Glomerular endothelial cell (primary cell): ENCODE measurements around the gene TENT4B. TPM values are rescaled to one million over a fixed set of nuclear protein-coding genes. Genes with fewer than 3 reads are reported as not detected.

Source experiments
- DNase-seq: peaks from one replicate; pipeline ENCODE4 v3.0.0-alpha.2; 2011; ENCODE audit warnings: low read depth, low spot score; ENCODE audit errors: extremely low read depth
- total RNA-seq: library from RNA; depleted of rRNA; stranded (reverse); fragments of >200 nt; gene quantifications from 2 replicates; pipeline ENCODE4 v1.2.3, GENCODE V29; 2015

TENT4B gene
- total RNA-seq, 1 donor from 2014 or later = 10.0 TPM

DNA sequence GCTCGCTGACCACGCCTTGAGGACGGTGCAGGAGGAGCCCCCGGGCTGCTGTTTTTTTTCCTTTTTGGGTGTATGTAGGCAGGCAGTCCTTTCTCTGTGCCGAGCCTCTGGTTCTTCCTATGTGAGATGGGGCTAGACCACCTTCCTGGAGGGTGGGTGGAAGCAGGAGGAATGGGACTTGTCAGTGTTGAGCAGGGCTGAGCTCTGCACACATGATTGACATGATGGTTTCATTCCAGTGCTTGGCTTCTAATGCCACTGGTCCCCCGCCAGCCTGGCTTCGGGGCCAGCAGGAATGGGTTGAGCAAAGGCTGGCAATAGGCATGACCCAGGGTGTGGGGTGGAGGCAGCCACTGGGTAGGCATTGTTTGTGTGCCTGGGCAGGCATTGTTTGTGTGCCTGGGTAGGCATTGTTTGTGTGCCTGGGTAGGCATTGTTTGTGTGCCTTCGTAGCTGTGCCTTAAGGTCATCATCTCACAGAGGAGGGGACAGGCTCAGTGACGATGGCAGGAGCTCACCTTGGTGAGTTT is 99.0 kb downstream of the TENT4B start:
- no peak for DNase-seq

DNA sequence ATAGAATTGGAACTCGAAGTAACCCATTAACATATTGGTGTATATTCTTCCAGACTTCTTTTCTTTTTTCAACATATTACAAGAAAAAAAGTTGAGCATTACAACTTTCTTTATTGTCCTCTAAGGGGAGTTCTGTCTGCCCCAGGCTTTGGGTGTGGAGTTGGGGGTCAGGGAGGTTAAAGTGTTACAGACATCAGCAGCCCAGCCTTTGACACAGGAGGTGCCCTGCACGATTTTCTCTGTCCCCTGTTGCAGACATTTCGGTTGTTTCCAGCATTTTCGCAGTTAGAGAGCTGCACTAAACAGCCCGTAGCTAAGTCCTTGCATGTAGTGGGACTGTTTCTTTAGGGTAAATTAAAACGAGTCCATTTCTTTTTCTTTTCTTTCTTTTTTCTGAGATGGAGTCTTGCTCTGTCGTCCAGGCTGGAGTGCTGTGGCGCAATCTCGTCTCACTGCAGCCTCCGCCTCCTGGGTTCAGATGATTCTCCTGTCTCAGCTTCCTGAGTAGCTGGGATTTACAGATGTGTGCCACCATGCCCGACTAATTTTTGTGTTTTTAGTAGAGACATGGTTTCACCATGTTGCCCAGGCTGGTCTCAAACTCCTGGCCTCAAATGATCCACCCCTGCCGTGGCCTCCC is 99.9 kb downstream of the TENT4B start:
- no peak for DNase-seq

DNA sequence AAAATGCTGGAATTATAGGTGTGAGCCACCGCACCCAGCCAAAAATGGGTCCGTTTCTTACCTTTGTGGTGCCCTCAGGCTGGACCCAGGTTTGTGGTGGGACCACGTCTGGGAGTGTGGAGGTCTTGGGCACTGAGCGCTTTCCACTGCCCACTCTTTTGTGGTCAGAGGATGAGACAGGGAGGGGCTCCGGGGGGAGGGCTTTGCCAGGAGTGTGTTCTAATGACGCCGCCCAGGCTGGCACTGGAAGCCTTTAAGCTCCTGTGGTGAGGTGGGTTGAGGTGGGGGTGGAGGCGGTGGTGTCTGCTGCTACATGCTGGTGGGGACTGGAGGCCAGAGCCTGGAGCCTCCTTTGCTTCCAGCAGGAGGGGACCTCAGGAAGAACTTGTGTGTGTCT is 100.4 kb downstream of the TENT4B start:
- no peak for DNase-seq

DNA sequence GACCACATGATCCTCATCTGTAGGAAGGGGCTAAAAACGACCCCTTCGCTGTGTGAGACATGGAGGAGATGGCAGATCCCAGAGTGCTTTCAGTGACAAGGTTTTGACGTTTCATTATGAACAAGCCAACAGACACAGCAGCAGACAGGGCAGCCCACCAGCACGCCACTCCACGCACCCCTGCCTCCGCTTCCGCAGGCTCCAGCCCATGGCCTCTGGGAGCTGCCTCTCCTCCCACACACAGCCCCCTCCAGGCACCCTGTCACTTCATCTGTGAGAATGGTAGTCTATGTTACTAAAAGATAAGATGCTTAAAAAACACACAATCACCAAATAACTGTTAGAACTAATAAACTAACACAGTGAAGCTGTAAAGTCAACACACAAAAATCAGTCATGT is 101.0 kb downstream of the TENT4B start:
- no peak for DNase-seq

DNA sequence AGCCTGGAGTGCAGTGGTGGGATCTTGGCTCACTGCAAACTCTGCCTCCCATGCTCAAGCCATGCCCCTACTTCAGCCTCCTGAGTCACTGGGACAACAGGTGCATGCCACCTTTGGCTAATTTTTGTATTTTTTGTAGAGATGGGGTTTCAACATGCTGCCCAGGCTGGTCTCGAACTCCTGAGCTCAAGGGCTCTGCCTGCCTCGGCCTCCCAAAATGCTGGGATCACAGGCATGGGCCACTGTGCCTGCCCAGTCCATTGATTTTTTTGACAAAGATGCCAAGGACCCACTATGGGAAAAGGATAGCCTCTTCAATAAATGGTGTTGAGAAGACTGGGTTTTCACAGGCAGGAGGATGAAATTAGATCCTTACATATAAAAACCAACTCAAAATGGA is 102.4 kb downstream of the TENT4B start:
- DNase-seq = no peak

DNA sequence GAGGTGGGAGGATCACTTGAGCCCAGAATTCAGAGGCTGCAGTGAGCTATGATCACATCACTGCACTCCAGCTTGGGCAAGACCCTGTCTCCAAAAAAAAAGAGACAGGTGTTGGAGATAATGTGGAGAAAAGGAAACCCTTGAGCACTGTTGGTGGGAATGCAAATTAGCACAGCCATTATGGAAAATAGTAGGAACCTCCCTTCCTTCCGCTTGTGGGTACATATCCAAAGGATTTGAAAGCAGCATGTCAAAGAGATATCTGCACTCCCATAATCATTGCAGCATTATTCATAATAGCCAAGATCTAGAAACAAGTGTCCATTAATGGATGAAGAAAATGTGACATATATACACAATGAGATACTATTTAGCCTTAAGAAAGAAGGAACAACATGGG is 103.5 kb downstream of the TENT4B start:
- no peak for DNase-seq

DNA sequence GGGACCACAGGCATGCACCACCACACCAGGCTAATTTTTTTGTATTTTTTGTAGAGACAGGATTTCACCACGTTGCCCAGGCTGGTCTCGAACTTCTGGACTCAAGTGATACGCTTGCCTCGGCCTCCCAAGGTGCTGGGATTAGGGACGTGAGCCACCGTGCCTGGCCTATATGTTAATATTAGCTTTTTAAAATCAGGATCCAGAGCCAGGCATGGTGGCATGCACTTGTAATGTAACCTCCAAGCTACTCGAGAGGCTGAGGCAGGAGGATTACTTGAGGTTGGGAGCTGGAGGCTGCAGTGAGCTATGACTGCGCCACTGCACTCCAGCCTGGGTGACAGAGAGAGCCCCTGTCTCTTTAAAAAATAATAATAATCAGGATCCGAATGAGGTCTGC is 104.8 kb downstream of the TENT4B start:
- DNase-seq = no peak

DNA sequence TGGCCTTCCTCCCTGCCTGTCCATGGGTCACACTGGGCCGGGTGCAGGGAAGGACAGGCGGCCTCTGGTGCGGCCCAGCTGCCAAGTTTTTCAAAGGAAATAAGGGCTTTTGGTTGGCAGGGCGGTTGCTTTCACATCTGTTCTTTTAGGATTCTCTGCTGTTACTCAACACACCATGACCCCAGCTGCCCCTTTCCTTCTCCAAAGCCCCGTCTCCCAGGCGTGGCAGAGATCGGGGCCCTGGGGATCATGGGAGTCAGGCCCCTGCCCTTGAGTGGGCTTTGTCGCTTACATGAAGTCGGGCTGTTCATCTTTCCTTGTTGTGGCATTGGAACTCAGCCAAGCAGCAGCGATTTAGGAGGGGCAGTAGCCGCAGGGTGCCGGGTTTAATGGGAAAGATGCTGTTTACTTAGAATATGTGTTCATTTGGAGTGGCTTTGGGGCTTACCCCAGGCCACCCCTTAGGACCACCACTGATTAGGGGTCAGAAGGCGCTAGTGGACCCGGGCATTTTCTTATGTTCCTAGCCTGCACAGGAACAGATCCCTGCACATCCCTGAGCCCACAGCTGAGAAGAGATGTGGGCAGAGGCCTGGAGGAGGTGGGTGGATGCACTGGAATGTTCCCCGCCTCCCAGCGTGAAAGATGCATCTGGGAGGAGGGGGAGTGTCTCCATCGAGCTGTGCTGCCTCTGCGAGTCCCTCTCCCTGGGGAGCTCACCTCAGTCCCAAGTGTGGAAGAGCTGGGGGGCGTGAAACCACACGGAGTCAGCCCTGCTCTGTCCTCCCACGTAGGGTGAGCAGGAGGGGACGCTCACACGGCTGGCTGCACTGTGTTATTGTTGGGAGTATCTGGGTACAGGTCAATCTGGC is 106.5 kb downstream of the TENT4B start:
- DNase-seq = no peak

DNA sequence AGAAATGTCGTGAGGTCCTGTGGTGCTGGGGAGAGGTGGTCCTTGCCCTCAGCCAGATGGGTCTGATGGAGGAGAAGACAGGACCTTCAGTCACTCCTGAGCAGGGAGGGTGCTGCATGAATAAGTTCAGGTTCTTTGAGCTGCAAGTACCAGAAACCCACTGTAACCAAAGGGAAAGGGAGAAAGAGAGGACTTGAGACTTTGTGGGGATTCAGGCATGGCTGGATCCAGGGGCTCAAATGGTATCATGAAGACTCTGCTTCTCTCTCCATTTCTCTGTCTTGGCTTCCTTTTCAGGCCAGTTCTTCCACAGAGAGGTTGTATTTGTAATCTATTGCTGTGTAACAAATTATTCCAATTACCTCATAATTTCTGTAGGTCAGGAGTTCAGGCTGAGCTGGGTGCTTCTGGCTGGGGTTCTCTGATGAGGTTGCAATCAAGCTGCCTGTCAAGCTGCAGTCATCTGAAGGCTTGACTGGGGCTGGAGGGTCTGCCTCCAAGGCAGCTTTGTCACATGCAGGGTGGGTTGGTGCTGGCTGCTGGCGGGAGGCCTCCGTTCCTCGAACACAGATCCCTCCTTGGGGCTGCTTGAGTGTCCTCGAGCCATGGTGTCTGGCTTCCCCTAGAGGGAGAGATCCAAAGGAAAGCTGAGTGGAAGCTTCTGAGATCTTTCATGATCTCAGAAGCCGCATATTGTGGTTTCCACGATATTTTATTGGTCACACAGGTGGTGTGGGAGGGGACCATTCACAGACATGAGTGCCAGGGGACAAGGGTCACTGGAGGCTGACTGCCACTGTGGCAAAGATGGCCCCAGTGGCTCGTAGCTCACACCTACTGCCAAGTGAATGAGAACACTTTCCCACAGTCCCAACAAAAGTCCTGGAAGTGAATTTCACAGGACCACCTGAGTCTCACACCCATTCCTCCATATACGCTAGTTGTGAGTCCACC is 107.4 kb downstream of the TENT4B start:
- no peak for DNase-seq

DNA sequence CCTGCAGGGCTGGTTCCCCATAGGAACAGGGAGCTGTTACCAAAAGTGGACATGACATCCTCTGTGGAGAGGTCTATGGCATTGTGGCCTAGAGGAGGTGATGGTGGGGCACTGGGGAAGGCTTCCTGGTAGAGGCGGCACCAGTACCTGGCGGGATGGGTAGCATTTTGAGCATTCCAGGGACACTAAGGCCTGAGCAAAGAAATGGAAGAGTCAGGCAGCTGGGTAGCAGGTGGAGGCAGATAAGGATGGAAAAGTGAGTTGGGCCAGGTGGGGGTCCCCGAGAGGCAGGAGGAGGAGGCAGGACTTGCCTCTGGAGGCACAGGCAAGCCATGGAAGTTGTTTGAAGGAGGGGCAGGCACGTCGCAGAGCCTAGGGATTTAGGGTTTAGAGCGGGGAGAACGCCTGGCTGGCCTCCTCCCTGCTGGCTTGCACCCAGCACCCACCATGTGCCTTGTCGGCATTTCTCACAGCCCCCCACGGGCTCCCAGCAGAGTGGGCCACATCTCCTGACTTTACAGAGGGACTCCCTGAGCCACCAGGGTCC is 108.1 kb downstream of the TENT4B start:
- no peak for DNase-seq

DNA sequence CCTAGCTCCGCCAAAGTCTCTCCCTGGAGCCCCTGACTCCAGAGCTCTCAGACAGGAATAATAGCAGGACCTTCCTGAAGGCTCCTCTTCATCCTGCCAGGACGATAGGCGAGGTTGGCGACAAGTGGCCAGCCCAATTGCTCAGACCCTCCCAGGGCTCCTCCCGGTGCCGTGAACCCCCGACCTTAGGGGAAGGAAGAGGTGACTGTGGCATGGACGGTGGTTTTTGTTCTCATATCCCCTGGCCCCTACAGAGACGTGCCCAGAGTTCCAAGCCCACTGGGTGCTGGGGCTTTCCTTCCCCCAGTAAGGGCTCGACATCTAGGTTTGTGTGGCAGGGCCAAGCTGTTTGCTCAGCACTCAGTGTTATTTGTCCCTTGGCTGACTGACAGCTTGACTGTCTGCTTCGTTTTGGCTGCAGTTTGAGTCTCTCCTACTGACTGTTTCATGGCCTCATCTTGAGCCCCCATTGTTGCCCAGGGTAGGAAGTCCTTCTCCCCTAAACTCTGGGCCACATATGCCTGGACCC is 108.7 kb downstream of the TENT4B start:
- DNase-seq = no peak

DNA sequence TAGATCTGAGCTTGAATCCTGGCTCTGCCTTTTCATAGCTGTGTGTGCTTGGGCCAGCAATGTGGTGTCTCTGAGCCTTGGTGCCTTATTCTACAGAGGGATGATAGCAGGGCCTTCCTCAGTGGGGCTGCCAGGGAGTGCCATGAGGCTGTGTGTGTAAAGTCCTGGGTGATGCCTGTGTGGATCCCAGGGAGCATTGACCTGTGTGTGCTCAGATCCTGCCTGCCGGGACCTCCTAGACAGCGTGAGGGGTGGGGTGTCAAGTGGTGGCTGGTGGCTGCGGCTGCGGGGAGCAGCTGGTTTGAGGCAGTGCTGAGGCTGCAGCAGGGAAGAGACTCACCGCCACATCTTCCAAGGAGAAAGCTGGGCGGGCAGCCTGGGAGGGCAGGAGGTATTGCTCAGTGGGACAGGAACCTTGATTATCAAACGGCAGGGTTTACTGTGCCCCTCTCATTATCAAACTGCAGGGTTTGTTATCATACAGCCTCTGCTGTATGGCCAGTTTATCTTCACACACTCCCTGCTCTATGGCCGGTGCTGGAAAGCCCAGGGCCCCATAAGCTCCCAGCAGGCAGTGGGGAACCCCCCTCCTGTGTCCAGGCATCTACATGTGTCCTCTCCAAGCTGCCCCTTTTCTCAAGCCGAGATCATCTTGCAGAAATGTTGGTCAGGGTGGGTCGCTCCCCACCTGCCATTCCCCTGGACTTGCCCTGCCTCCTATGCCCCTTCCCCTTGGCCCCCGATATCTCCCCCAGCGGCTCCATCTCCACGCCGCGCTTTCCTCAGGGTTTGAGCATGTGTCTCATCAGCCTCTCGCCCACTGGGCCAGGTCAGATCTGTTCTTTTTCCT is 110.2 kb downstream of the TENT4B start:
- no peak for DNase-seq

DNA sequence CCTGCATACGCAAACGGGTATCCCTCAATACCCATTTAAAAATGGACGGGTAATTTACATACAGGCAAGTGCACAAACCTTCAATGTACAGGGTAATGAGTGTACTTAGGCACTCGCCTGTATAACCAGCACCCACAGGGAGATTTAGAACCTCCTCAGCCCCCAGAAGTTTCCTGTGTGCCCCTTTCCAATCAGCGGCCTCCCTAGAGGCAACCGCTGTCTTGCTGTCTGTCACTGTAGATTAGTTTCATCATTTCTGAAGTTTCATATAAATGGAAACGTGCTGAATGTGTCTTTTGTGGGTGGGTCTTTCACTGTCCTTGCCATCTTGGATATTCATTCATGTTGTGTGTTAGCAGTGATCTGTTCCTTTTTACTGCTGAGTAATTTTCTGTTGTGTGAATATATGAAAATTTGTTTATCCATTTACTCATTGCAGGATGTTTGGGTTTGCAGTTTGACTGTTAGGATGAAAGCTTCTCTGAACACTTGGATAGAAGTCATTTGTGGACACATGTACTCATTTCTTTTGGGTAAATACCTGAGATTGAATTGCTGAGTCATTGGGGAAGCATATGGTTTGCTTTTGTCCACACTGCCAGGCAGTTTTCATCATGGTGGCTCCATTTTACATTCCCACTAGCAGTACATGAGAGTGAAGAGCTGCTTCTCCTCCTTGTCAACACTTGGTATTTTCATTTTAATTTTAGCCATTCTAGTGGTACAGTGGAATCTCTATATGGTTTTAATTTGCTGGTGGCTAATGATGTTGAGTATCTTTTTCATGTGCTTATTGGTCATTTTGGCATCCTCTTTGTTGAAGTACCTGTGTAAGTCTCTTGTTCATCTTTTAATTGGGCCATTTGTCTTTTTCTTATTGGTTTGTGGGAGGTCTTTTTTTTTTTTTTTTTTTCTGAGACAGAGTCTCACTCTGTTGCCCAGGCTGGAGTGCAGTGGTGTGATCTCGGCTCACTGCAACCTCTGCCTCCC is 111.1 kb downstream of the TENT4B start:
- no peak for DNase-seq

DNA sequence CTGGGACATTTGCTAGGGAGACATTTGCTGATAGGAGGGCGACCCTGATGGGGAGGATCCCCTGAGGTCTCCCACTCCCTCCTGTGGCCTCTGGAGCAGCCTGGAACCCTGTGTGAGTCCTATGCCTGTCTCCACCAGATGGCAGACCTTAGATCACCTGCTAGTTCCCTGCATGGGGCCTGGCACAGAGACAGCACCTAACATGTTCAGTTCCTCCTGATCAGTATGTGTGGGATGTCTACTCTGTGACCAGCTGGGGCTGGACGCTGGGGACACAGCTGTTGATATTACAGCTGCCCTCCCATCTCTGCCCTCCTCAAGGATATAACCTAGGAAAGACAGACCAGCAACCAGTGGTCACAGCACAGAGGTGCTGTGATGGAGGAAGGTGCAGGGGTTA is 112.2 kb downstream of the TENT4B start:
- DNase-seq = no peak

DNA sequence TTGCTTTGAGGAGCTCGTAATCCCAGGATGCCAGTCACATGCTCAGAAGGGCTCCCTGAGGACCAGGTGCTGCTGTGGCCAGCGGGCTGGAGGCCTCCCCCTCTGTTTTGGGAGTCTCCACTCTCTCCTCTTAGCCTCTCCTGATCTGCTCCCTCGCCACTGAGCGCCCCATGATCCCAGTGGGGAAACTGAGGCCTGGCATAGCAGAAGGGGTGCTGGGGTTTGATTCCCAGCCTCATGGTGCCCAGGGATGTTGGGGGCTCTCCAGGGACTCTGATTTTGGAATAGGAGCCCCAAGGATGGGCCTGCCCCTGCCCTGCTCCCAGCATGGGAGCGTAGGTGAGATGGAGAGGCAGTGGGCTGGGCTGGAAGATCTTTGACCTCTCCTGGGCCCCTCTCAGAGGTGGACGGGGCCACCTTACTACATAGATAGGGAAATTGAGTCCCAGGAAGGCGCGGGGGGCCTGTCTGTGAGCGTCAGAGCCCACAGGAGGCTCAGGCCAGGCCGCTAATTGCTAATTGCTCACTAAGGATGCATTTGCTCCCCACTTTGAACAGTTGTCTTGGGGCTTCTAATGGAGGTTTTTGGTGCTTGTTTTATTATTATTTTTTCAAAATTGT is 112.7 kb downstream of the TENT4B start:
- no peak for DNase-seq

DNA sequence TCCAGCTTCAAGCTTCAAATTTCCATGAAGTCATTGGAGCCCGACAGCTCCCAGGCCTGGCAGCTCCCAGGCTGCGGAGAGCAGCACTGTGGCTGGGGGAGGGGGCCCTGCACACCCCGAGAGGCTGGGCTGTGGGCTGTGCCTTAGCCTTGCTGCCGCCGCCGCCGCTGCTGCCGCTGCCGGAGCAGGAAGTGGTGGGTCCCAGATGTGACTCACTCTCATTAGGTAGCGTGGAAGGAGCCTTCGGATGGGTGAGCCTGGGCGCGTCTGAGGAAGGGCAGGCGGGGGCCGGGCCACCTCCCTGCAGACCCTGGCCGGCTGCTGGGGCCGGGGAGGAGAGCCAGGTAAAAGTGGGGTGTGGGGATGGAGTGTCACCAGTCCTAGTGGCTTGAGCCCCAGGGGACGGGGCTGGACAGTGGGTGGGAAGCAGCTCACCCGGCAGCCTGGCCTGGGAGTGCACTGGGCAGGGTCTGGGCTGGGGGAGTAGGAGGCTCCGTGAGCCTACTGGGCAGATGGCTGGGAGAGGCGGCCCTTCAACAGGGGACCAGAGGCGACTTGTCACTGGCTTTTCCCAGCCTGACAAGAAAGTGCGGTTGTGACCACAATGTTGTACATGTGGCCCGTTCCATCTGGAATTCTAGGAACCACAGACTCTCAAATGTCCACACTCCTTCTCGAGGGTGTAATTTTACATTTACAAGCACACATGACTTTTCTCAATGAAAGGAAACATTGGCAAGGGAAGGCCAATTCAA is 113.4 kb downstream of the TENT4B start, which contains the start of gene ADCY7:
TSS of gene ADCY7 (plus strand) at position 215 of the 755 bp plus-strand sequence. CDS start 21,629 bp downstream, outside the sequence.
- DNase-seq = no peak

DNA sequence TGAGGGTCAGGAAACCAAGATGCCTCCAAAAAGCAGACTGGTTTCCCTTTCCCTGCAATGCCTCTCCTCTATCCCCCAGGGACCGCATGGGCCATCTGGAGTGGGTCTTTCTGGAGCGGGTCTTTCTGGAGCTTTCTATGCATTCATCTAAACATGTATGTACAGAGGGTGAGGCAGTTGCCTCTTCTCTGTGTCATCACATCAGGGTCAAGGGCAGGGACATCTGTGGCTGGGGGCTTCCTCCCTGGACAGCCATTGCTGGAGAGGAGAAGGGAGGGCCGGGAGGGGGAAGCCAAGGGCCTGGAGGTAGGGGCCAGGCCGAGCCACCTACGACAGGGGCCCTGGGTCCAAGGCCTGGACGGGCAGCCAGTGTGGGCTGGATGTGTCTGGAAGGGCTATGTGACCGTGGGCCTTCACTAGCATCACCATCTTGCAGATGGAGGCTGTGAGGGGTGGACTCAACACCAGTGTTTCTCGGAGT is 114.1 kb downstream of the TENT4B start:
- no peak for DNase-seq
